Measurements from ENCODE around the gene P4HB. TPM values are rescaled to one million over a fixed set of nuclear protein-coding genes. Genes with fewer than 3 reads are reported as not detected.
A peak's percentile ranks its signal among the peaks of the same experiment; 100 is the strongest.

The P4HB gene
- total RNA-seq, 1 donor from 2014 or later = 462 TPM

GRCh38 chr17:81814748-81815645 is 45.3 kb downstream of the P4HB start:
- intact Hi-C loops (cut with DNase I) = no loop called here
- no peaks in the 10 kb centered on the region for H3K36me3 ChIP-seq
- no peaks in the 10 kb centered on the region for H3K9me3 ChIP-seq
- peaks cover 14% of the 10 kb centered on the region for H3K27me3 ChIP-seq
- H3K4me3 ChIP-seq = no peak overlapping the region
- DNase-seq (no peak), ATAC-seq (peak; percentile 42)
- no peaks in the 10 kb centered on the region for H3K4me1 ChIP-seq
- TF ChIP-seq, protein P1, sequence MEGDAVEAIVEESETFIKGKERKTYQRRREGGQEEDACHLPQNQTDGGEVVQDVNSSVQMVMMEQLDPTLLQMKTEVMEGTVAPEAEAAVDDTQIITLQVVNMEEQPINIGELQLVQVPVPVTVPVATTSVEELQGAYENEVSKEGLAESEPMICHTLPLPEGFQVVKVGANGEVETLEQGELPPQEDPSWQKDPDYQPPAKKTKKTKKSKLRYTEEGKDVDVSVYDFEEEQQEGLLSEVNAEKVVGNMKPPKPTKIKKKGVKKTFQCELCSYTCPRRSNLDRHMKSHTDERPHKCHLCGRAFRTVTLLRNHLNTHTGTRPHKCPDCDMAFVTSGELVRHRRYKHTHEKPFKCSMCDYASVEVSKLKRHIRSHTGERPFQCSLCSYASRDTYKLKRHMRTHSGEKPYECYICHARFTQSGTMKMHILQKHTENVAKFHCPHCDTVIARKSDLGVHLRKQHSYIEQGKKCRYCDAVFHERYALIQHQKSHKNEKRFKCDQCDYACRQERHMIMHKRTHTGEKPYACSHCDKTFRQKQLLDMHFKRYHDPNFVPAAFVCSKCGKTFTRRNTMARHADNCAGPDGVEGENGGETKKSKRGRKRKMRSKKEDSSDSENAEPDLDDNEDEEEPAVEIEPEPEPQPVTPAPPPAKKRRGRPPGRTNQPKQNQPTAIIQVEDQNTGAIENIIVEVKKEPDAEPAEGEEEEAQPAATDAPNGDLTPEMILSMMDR (IDR thresholded peaks at IDR 0.05) = no peak
- no peak overlapping the region for H3K27ac ChIP-seq

- DNase-seq (no peak), ATAC-seq (no peak)
- intact Hi-C loops (cut with DNase I) = no loop called here
- Histone ChIP-seq H3K4me3 (no peak overlapping the region), H3K27ac (no peak overlapping the region), H3K27me3 (peaks cover 14% of the 10 kb centered on the region), H3K9me3 (no peaks in the 10 kb centered on the region), H3K36me3 (no peaks in the 10 kb centered on the region), H3K4me1 (no peaks in the 10 kb centered on the region)
- TF ChIP-seq, protein P1 (IDR thresholded peaks at IDR 0.05) = no peak
Observed at GRCh38 chr17:81813861-81814683, 46.3 kb downstream of the P4HB start.

DNA sequence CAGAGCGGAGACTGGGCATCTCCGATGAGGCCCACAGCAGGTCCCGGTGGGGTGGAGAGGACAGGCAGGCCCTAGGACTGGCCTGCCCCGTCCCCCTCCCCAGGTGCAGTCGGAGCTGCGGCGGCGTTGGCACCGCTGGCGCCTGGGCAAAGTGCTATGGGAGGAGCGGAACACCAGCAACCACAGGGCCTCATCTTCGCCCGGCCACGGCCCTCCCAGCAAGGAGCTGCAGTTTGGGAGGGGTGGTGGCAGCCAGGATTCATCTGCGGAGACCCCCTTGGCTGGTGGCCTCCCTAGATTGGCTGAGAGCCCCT is 47.0 kb downstream of the P4HB start:
- Histone ChIP-seq H3K27me3 (peaks cover 14% of the 10 kb centered on the region), H3K4me3 (no peak overlapping the region), H3K9me3 (no peaks in the 10 kb centered on the region), H3K4me1 (no peaks in the 10 kb centered on the region), H3K27ac (no peak overlapping the region), H3K36me3 (no peaks in the 10 kb centered on the region)
- no peak for DNase-seq
- intact Hi-C loops (cut with DNase I) = no loop called here
- TF ChIP-seq, protein P1 (IDR thresholded peaks at IDR 0.05) = no peak
- ATAC-seq = no peak

GRCh38 chr17:81812571-81813370 is 47.6 kb downstream of the P4HB start:
- no peaks in the 10 kb centered on the region for H3K4me1 ChIP-seq
- TF ChIP-seq, protein P1 (IDR thresholded peaks at IDR 0.05) = no peak
- no peaks in the 10 kb centered on the region for H3K9me3 ChIP-seq
- intact Hi-C loops (cut with DNase I) = no loop called here
- DNase-seq (no peak), ATAC-seq (no peak)
- H3K27ac ChIP-seq = no peak overlapping the region
- H3K36me3 ChIP-seq = no peaks in the 10 kb centered on the region
- H3K27me3 ChIP-seq = peaks cover 19% of the 10 kb centered on the region
- no peak overlapping the region for H3K4me3 ChIP-seq

- ATAC-seq = no peak
- Histone ChIP-seq H3K36me3 (no peaks in the 10 kb centered on the region), H3K9me3 (no peaks in the 10 kb centered on the region), H3K27ac (no peak overlapping the region), H3K4me3 (no peak overlapping the region), H3K4me1 (no peaks in the 10 kb centered on the region), H3K27me3 (peaks cover 26% of the 10 kb centered on the region)
- DNase-seq = no peak
- intact Hi-C loops (cut with DNase I) = no loop called here
- TF ChIP-seq, protein P1 (IDR thresholded peaks at IDR 0.05) = no peak
Observed at GRCh38 chr17:81811705-81812570, 48.4 kb downstream of the P4HB start.
